Esophagus squamous epithelium (tissue), 4 donors: ENCODE measurements around the gene CD2.

Experiments
- CTCF ChIP-seq, 6 experiments: fragments of 450-650 bp in 4 of 6; fragments of 200-600 bp in 2 of 6; sonication (generic) in 2 of 6; IDR thresholded peaks; one replicate each; pipeline ENCODE4 v1.5.1; 2016 to 2019; ENCODE audit warnings: antibody characterized with exemption in 6 of 6, mild to moderate bottlenecking in 4 of 6, moderate library complexity in 4 of 6
- POLR2A ChIP-seq, 4 donors: fragments of 450-650 bp; IDR thresholded peaks; one replicate each; pipeline ENCODE4 v1.6.1; 2017; ENCODE audit warnings: antibody characterized with exemption in 4 of 4, mild to moderate bottlenecking in 4 of 4, moderate library complexity in 3 of 4

GRCh38 chr1:116717318-116717717 is 36.9 kb upstream of the CD2 start:
- TF ChIP-seq CTCF (IDR thresholded peaks at IDR 0.05) (no peak), POLR2A (IDR thresholded peaks at IDR 0.05) (no peak)
